ENCODE measurements around the gene CRLF1.

The CRLF1 gene

GRCh38 chr19:18599485-18599884 is 7.1 kb downstream of the CRLF1 start:
- TF ChIP-seq SIN3A (IDR thresholded peaks at IDR 0.05; ENCODE audit: borderline replicate concordance, insufficient read depth, low read length) (no peak), FOXP2 (optimal IDR thresholded peaks at IDR 0.05; ENCODE audit: borderline replicate concordance, extremely low read depth, extremely low read length, insufficient read depth) (no peak), POLR2AphosphoS5 (IDR thresholded peaks at IDR 0.05; ENCODE audit: low read depth, low read length) (no peak), TAF1 (IDR thresholded peaks at IDR 0.05; ENCODE audit: borderline replicate concordance, insufficient read depth, low read length) (no peak)
- TF ChIP-seq, protein P1, sequence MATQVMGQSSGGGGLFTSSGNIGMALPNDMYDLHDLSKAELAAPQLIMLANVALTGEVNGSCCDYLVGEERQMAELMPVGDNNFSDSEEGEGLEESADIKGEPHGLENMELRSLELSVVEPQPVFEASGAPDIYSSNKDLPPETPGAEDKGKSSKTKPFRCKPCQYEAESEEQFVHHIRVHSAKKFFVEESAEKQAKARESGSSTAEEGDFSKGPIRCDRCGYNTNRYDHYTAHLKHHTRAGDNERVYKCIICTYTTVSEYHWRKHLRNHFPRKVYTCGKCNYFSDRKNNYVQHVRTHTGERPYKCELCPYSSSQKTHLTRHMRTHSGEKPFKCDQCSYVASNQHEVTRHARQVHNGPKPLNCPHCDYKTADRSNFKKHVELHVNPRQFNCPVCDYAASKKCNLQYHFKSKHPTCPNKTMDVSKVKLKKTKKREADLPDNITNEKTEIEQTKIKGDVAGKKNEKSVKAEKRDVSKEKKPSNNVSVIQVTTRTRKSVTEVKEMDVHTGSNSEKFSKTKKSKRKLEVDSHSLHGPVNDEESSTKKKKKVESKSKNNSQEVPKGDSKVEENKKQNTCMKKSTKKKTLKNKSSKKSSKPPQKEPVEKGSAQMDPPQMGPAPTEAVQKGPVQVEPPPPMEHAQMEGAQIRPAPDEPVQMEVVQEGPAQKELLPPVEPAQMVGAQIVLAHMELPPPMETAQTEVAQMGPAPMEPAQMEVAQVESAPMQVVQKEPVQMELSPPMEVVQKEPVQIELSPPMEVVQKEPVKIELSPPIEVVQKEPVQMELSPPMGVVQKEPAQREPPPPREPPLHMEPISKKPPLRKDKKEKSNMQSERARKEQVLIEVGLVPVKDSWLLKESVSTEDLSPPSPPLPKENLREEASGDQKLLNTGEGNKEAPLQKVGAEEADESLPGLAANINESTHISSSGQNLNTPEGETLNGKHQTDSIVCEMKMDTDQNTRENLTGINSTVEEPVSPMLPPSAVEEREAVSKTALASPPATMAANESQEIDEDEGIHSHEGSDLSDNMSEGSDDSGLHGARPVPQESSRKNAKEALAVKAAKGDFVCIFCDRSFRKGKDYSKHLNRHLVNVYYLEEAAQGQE (IDR thresholded peaks at IDR 0.05; ENCODE audit: insufficient read depth in 1 of 2, low read depth in 2 of 2, low read length in 2 of 2) = no peak

GRCh38 chr19:18597809-18598660 is 8.6 kb downstream of the CRLF1 start:
- TF ChIP-seq SIN3A (IDR thresholded peaks at IDR 0.05; ENCODE audit: borderline replicate concordance, insufficient read depth, low read length) = no peak
- no peak for TF ChIP-seq TAF1 (IDR thresholded peaks at IDR 0.05; ENCODE audit: borderline replicate concordance, insufficient read depth, low read length)

GRCh38 chr19:18596752-18597157 is 9.8 kb downstream of the CRLF1 start:
- TF ChIP-seq FOXP2 (optimal IDR thresholded peaks at IDR 0.05; ENCODE audit: borderline replicate concordance, extremely low read depth, extremely low read length, insufficient read depth) (no peak), POLR2AphosphoS5 (IDR thresholded peaks at IDR 0.05; ENCODE audit: low read depth, low read length) (no peak; the same call in none of the 2 replicates), SIN3A (IDR thresholded peaks at IDR 0.05; ENCODE audit: borderline replicate concordance, insufficient read depth, low read length) (no peak), TAF1 (IDR thresholded peaks at IDR 0.05; ENCODE audit: borderline replicate concordance, insufficient read depth, low read length) (no peak)
- TF ChIP-seq, protein P1 (IDR thresholded peaks at IDR 0.05; ENCODE audit: insufficient read depth in 1 of 2, low read depth in 2 of 2, low read length in 2 of 2) = no peak

- TF ChIP-seq SIN3A (IDR thresholded peaks at IDR 0.05; ENCODE audit: borderline replicate concordance, insufficient read depth, low read length) (no peak), POLR2AphosphoS5 (IDR thresholded peaks at IDR 0.05; ENCODE audit: low read depth, low read length) (no peak), FOXP2 (optimal IDR thresholded peaks at IDR 0.05; ENCODE audit: borderline replicate concordance, extremely low read depth, extremely low read length, insufficient read depth) (no peak), TAF1 (IDR thresholded peaks at IDR 0.05; ENCODE audit: borderline replicate concordance, insufficient read depth, low read length) (no peak)
- TF ChIP-seq, protein P1 (IDR thresholded peaks at IDR 0.05; ENCODE audit: insufficient read depth in 1 of 2, low read depth in 2 of 2, low read length in 2 of 2) = no peak
Observed at GRCh38 chr19:18595475-18595874, 11.1 kb downstream of the CRLF1 start.

- TF ChIP-seq TAF1 (IDR thresholded peaks at IDR 0.05; ENCODE audit: borderline replicate concordance, insufficient read depth, low read length) = no peak
- no peak for TF ChIP-seq POLR2AphosphoS5 (IDR thresholded peaks at IDR 0.05; ENCODE audit: low read depth, low read length)
- no peak for TF ChIP-seq FOXP2 (optimal IDR thresholded peaks at IDR 0.05; ENCODE audit: borderline replicate concordance, extremely low read depth, extremely low read length, insufficient read depth)
- no peak for TF ChIP-seq SIN3A (IDR thresholded peaks at IDR 0.05; ENCODE audit: borderline replicate concordance, insufficient read depth, low read length)
- TF ChIP-seq, protein P1 (IDR thresholded peaks at IDR 0.05; ENCODE audit: insufficient read depth in 1 of 2, low read depth in 2 of 2, low read length in 2 of 2) = no peak
Observed at GRCh38 chr19:18594824-18595373, 11.7 kb downstream of the CRLF1 start.

Measured in PFSK-1 (cell line).